SU-DHL-6 (cell line): Measurements from ENCODE around the gene ALS2CL.

ENCODE experiments used
- EZH2phosphoT487 ChIP-seq: fragments of 200-600 bp; sonication (generic), shearing (Covaris generic); conservative IDR thresholded peaks from 2 replicates; pipeline ENCODE4 v1.6.1; 2018; ENCODE audit warnings: mild to moderate bottlenecking, antibody characterized with exemption, low read length, moderate library complexity, mixed read lengths
- TF ChIP-seq, protein P1 (sequence below): fragments of 200-600 bp; sonication (generic); IDR thresholded peaks from one replicate; pipeline ENCODE4 v1.5.1; 2017; ENCODE audit warnings: antibody characterized with exemption, mild to moderate bottlenecking, low read length, moderate library complexity; ENCODE audit not compliant: insufficient read depth, poor library complexity, severe bottlenecking

DNA sequence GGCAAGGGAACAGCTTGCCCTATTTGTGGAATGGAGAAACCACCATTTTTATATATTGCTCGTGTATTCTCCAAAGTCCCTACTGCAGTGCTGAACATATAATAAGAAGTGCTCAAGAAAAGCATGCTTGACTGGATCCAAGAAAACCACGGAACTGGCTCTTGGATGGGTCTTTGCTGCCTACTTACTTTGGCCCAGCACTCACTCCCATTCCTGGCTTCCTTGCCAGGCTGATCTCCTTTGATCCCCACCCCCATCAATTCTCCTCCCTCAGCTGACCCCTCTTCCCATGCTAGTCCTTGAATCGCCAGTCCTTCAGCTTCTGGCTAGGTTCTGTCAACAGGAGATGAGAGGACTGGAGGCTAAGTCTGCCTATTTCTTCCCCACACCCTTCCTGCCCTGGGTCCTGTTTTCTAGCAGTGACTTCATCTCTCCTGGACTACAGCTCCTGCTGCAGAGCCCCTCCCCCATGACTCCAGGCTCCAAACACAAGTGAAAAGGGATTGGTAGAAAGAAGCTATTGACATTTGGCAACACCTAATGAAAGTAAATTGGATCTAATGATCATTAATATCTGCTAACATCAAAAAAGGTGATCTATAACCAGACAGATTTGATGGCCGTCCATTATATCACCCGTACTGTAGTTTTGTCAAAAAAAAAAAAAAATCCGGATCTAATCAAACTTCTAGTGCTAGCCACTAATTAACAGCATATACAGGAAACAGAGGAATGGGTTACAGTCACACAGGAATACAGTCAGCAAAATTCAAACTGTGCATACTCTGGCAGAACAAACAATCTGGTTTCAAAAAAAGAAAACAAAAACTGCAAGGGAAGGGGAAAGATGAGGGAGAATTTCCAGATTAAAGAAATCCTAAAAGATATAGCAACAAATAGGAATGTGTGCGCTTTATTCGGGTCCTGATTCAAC is 73.4 kb downstream of the ALS2CL start:
- TF ChIP-seq, protein P1, sequence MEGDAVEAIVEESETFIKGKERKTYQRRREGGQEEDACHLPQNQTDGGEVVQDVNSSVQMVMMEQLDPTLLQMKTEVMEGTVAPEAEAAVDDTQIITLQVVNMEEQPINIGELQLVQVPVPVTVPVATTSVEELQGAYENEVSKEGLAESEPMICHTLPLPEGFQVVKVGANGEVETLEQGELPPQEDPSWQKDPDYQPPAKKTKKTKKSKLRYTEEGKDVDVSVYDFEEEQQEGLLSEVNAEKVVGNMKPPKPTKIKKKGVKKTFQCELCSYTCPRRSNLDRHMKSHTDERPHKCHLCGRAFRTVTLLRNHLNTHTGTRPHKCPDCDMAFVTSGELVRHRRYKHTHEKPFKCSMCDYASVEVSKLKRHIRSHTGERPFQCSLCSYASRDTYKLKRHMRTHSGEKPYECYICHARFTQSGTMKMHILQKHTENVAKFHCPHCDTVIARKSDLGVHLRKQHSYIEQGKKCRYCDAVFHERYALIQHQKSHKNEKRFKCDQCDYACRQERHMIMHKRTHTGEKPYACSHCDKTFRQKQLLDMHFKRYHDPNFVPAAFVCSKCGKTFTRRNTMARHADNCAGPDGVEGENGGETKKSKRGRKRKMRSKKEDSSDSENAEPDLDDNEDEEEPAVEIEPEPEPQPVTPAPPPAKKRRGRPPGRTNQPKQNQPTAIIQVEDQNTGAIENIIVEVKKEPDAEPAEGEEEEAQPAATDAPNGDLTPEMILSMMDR: no peak
- TF ChIP-seq EZH2phosphoT487: no peak
